Choroid plexus epithelial cell (primary cell): ENCODE results near the gene PYGM.

ENCODE experiments used
- DNase-seq: peaks from one replicate; pipeline ENCODE4 v3.0.0-alpha.2; 2010; ENCODE audit warnings: low read depth
- H3K4me3 ChIP-seq: 2 replicates; pipeline ENCODE4 v1.5.1; 2011; ENCODE audit warnings: low read depth, mild to moderate bottlenecking, control low read depth, low read length, moderate library complexity
- TF ChIP-seq, protein P1 (sequence below): conservative IDR thresholded peaks from 2 replicates; pipeline ENCODE4 v1.5.1; 2011; ENCODE audit warnings: low read depth, mild to moderate bottlenecking, control low read depth, inconsistent platforms, low read length, moderate library complexity

PYGM gene

GRCh38 chr11:64796757-64797541, 37.2 kb upstream of the PYGM start:
- TF ChIP-seq, protein P1, sequence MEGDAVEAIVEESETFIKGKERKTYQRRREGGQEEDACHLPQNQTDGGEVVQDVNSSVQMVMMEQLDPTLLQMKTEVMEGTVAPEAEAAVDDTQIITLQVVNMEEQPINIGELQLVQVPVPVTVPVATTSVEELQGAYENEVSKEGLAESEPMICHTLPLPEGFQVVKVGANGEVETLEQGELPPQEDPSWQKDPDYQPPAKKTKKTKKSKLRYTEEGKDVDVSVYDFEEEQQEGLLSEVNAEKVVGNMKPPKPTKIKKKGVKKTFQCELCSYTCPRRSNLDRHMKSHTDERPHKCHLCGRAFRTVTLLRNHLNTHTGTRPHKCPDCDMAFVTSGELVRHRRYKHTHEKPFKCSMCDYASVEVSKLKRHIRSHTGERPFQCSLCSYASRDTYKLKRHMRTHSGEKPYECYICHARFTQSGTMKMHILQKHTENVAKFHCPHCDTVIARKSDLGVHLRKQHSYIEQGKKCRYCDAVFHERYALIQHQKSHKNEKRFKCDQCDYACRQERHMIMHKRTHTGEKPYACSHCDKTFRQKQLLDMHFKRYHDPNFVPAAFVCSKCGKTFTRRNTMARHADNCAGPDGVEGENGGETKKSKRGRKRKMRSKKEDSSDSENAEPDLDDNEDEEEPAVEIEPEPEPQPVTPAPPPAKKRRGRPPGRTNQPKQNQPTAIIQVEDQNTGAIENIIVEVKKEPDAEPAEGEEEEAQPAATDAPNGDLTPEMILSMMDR = no peak
- no peak overlapping the region for H3K4me3 ChIP-seq
- DNase-seq = no peak

DNA sequence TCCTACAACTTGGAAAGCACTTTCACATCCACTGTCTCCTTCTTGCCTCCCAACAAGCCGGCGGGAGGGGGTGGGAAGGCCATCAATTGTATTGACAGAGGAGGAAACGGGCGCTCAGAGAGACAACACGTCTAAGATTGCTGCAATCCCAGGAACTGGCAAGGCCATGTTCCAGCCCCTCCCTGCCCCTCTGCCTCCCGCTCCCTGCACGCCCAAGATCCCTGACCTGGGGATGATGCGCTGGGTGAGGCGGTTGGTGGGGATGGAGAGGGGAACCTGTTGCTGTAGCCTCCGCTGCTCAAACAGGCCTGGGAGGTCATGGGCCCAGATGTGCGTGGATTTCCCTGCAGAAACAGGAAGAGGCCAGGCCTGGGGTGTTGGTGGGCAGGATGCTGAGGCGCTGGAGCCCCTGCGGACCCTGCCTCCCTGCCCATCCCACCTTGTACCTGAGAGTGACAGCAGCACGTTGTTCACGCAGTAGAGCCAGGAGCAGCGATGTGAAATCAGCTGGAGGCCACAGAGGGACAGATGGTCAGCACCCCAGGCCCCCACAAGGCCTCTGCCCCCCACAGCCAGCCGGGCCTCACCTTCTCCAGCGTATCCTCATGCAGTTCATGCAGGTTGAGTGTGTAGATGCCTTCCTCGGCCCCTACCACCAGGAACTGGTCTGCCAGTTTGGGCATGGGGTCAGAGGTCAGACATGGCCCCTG, 36.4 kb upstream of the PYGM start:
- no peak for DNase-seq
- no peak overlapping the region for H3K4me3 ChIP-seq
- TF ChIP-seq, protein P1 = no peak

DNA sequence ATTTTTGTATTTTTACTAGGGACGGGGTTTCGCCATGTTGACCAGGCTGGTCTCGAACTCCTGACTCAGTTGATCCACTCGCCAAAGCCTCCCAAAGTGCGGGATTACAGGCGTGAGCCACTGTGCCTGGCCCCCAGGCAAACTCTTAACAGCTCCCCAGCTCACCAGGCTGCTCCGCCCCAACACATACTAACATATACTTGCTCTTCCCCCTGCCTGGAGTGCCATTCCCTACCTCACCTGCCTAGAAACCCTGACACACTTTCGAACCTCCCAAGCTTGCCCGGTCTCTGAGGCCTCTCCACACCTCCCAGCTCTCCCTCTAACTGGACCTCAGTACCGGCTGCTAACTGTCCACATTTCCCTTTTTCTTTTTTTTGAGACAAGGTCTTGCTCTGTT, 34.8 kb upstream of the PYGM start:
- TF ChIP-seq, protein P1 = no peak

GRCh38 chr11:64793271-64794160, 33.7 kb upstream of the PYGM start:
- DNase-seq = no peak
- TF ChIP-seq, protein P1 = no peak
- H3K4me3 ChIP-seq = no peak overlapping the region

More for the DNA sequence above, 34.8 kb upstream of the PYGM start:
- no peak overlapping the region for H3K4me3 ChIP-seq
- no peak for DNase-seq

GRCh38 chr11:64792482-64792881, 32.7 kb upstream of the PYGM start:
- DNase-seq = no peak
- H3K4me3 ChIP-seq = no peak overlapping the region
- TF ChIP-seq, protein P1 = no peak

DNA sequence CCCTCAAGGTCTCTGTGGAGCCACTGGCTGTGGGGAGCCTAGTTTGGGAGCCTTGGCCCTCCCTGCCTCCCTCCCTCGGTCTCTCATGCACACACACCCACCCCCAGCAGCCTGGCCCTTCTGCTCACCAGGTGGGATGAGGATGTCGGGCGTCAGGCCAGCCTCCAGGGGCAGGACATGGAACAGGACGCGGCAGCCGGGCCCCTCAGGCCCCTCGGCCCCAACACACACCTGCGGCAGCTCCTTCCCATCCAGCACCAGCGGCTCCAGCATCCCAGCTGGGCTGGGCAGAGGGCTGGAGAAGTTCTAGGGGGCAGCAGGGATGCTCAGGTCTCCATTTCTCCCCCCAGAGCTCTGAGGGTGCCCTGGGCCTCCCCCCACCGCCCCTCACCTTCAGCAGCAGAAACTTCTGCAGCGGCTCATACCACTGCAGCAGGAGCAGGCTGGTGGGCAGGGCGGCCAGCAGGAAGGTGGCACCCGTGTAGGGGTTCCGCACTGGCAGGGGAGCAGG, 32.1 kb upstream of the PYGM start:
- no peak for DNase-seq
- H3K4me3 ChIP-seq = no peak overlapping the region
- TF ChIP-seq, protein P1 = no peak
